ENCODE measurements around the gene AHI1. TPM values are rescaled to one million over a fixed set of nuclear protein-coding genes. Genes with fewer than 3 reads are reported as not detected.
A peak's percentile ranks its signal among the peaks of the same experiment; 100 is the strongest.

AHI1 gene
- total and polyA plus RNA-seq, 2 donors from 2014 or later = 9.1 to 28.5 TPM

GRCh38 chr6:135434991-135435390, 62.5 kb downstream of the AHI1 start:
- no peak for TF ChIP-seq CTCF (IDR thresholded peaks at IDR 0.05; ENCODE audit: borderline replicate concordance, extremely low read depth, insufficient read depth)
- no peak for FAIRE-seq
- intact Hi-C loops (cut with DNase I) = no loop called here
- Histone ChIP-seq H3K9me3 (ENCODE audit: control insufficient read depth in 2 of 3, insufficient read depth in 1 of 3, low read length in 3 of 3) (no peaks in the 10 kb centered on the region), H3K27me3 (ENCODE audit: control insufficient read depth, insufficient read depth, low read length) (no peaks in the 10 kb centered on the region), H3K27ac (ENCODE audit: low read depth in 2 of 2, low read length in 2 of 2) (no peak overlapping the region), H3K36me3 (ENCODE audit: control insufficient read depth in 2 of 3, insufficient read depth in 3 of 3, low read length in 3 of 3) (peaks cover 0 to 3% (median 0%) of the 10 kb centered on the region in 3 donors), H3K4me3 (ENCODE audit: low read length in 3 of 3) (no peak overlapping the region), H3K4me1 (ENCODE audit: control insufficient read depth in 2 of 3, insufficient read depth in 2 of 3, low read depth in 1 of 3, low read length in 3 of 3) (no peaks in the 10 kb centered on the region), H3K9ac (ENCODE audit: low read length in 3 of 3) (no peak overlapping the region)
- no peak for DNase-seq

- Histone ChIP-seq H3K36me3 (ENCODE audit: control insufficient read depth in 2 of 3, insufficient read depth in 3 of 3, low read length in 3 of 3) (peaks cover 0 to 3% (median 0%) of the 10 kb centered on the region in 3 donors), H3K9ac (ENCODE audit: low read length in 3 of 3) (no peak overlapping the region), H3K27me3 (ENCODE audit: control insufficient read depth, insufficient read depth, low read length) (no peaks in the 10 kb centered on the region), H3K27ac (ENCODE audit: low read depth in 2 of 2, low read length in 2 of 2) (no peak overlapping the region), H3K4me1 (ENCODE audit: control insufficient read depth in 2 of 3, insufficient read depth in 2 of 3, low read depth in 1 of 3, low read length in 3 of 3) (no peaks in the 10 kb centered on the region), H3K4me3 (ENCODE audit: low read length in 3 of 3) (no peak overlapping the region), H3K9me3 (ENCODE audit: control insufficient read depth in 2 of 3, insufficient read depth in 1 of 3, low read length in 3 of 3) (no peaks in the 10 kb centered on the region)
- no peak for TF ChIP-seq CTCF (IDR thresholded peaks at IDR 0.05; ENCODE audit: borderline replicate concordance, extremely low read depth, insufficient read depth)
- intact Hi-C loops (cut with DNase I) = no loop called here
- DNase-seq (no peak), FAIRE-seq (peak; percentile 71)
Measured at GRCh38 chr6:135434095-135434494, 63.4 kb downstream of the AHI1 start.

GRCh38 chr6:135428078-135428477, 69.5 kb downstream of the AHI1 start:
- Histone ChIP-seq H3K4me3 (ENCODE audit: low read length in 3 of 3) (no peak overlapping the region), H3K4me1 (ENCODE audit: control insufficient read depth in 2 of 3, insufficient read depth in 2 of 3, low read depth in 1 of 3, low read length in 3 of 3) (no peaks in the 10 kb centered on the region), H3K27ac (ENCODE audit: low read depth in 2 of 2, low read length in 2 of 2) (no peak overlapping the region), H3K9me3 (ENCODE audit: control insufficient read depth in 2 of 3, insufficient read depth in 1 of 3, low read length in 3 of 3) (no peaks in the 10 kb centered on the region), H3K27me3 (ENCODE audit: control insufficient read depth, insufficient read depth, low read length) (no peaks in the 10 kb centered on the region), H3K9ac (ENCODE audit: low read length in 3 of 3) (no peak overlapping the region), H3K36me3 (ENCODE audit: control insufficient read depth in 2 of 3, insufficient read depth in 3 of 3, low read length in 3 of 3) (no peaks in the 10 kb centered on the region)
- DNase-seq = no peak
- intact Hi-C loops (cut with DNase I) = no loop called here
- TF ChIP-seq CTCF (IDR thresholded peaks at IDR 0.05; ENCODE audit: borderline replicate concordance, extremely low read depth, insufficient read depth) = no peak
- no peak for FAIRE-seq

- no peak for FAIRE-seq
- DNase-seq = no peak
- H3K27me3 ChIP-seq (ENCODE audit: control insufficient read depth, insufficient read depth, low read length) = no peaks in the 10 kb centered on the region
- H3K4me1 ChIP-seq (ENCODE audit: control insufficient read depth in 2 of 3, insufficient read depth in 2 of 3, low read depth in 1 of 3, low read length in 3 of 3) = no peaks in the 10 kb centered on the region
- no peaks in the 10 kb centered on the region for H3K36me3 ChIP-seq (ENCODE audit: control insufficient read depth in 2 of 3, insufficient read depth in 3 of 3, low read length in 3 of 3)
- no peaks in the 10 kb centered on the region for H3K9me3 ChIP-seq (ENCODE audit: control insufficient read depth in 2 of 3, insufficient read depth in 1 of 3, low read length in 3 of 3)
- H3K27ac ChIP-seq (ENCODE audit: low read depth in 2 of 2, low read length in 2 of 2) = no peak overlapping the region
- no peak overlapping the region for H3K4me3 ChIP-seq (ENCODE audit: low read length in 3 of 3)
- intact Hi-C loops (cut with DNase I) = no loop called here
- no peak overlapping the region for H3K9ac ChIP-seq (ENCODE audit: low read length in 3 of 3)
- TF ChIP-seq CTCF (IDR thresholded peaks at IDR 0.05; ENCODE audit: borderline replicate concordance, extremely low read depth, insufficient read depth) = no peak
Measured at GRCh38 chr6:135426833-135427232, 70.7 kb downstream of the AHI1 start.
